OCI-LY1 (cell line): ENCODE measurements around the gene SCGB2A2.

ENCODE experiments used
- H2AFZ ChIP-seq: fragments of 200-600 bp; sonication (generic), shearing (Covaris generic); 2 replicates; pipeline ENCODE4 v1.6.0; 2014; ENCODE audit warnings: antibody characterized with exemption, mild to moderate bottlenecking, low read length
- H3F3A ChIP-seq: fragments of 200-600 bp; sonication (generic), shearing (Covaris generic); 2 replicates; pipeline ENCODE4 v1.6.0; 2014; ENCODE audit warnings: mild to moderate bottlenecking, antibody characterized with exemption, low read length, moderate library complexity; ENCODE audit not compliant: insufficient read depth
- H3K27ac ChIP-seq: fragments of 200-600 bp; sonication (generic); 2 replicates; pipeline ENCODE4 v1.5.1; 2014; ENCODE audit warnings: low read length, mixed run types, mild to moderate bottlenecking, low read depth; ENCODE audit not compliant: poor library complexity, severe bottlenecking
- H3K27me3 ChIP-seq: fragments of 200-600 bp; sonication (generic); 2 replicates; pipeline ENCODE4 v1.6.0; 2014; ENCODE audit warnings: antibody characterized with exemption, mild to moderate bottlenecking, low read length, moderate library complexity; ENCODE audit not compliant: insufficient read depth
- H3K36me3 ChIP-seq: fragments of 200-600 bp; sonication (generic); 2 replicates; pipeline ENCODE4 v1.6.1; 2014; ENCODE audit warnings: mild to moderate bottlenecking, antibody characterized with exemption, low read length, moderate library complexity, mixed read lengths; ENCODE audit not compliant: insufficient read depth
- H3K4me1 ChIP-seq: fragments of 200-600 bp; sonication (generic); 2 replicates; pipeline ENCODE4 v1.5.1; 2014; ENCODE audit warnings: mild to moderate bottlenecking, low read length, moderate library complexity; ENCODE audit not compliant: insufficient read depth, severe bottlenecking
- H3K4me2 ChIP-seq: fragments of 200-600 bp; sonication (generic), shearing (Covaris generic); 2 replicates; pipeline ENCODE4 v1.6.1; 2014; ENCODE audit warnings: low read length
- H3K4me3 ChIP-seq: fragments of 200-600 bp; sonication (generic); 2 replicates; pipeline ENCODE4 v1.5.1; 2014; ENCODE audit warnings: low read length, low read depth, mild to moderate bottlenecking, mixed read lengths; ENCODE audit not compliant: poor library complexity, severe bottlenecking
- H3K79me2 ChIP-seq: fragments of 200-600 bp; shearing (Covaris generic); 2 replicates; pipeline ENCODE4 v1.6.1; 2016; ENCODE audit warnings: mixed run types, low read length, mixed read lengths; ENCODE audit not compliant: insufficient read depth
- H3K9ac ChIP-seq: fragments of 200-600 bp; sonication (generic), shearing (Covaris generic); 2 replicates; pipeline ENCODE4 v1.6.1; 2014; ENCODE audit warnings: mild to moderate bottlenecking, low read length, mixed read lengths
- H3K9me2 ChIP-seq: fragments of 200-600 bp; sonication (generic), shearing (Covaris generic); 2 replicates; pipeline ENCODE4 v1.6.1; 2014; ENCODE audit warnings: low read depth, mild to moderate bottlenecking, low read length, mixed read lengths
- H3K9me3 ChIP-seq: fragments of 200-600 bp; shearing (Covaris generic); 2 replicates; pipeline ENCODE4 v1.6.1; 2014; ENCODE audit warnings: low read length, mixed read lengths
- H4K20me1 ChIP-seq: fragments of 200-600 bp; sonication (generic), shearing (Covaris generic); 2 replicates; pipeline ENCODE4 v1.6.0; 2016; ENCODE audit warnings: mild to moderate bottlenecking, low read length; ENCODE audit not compliant: insufficient read depth
- EZH2 ChIP-seq: fragments of 200-600 bp; sonication (generic), shearing (Covaris generic); IDR thresholded peaks from 2 replicates; pipeline ENCODE4 v1.8.0; 2017; ENCODE audit warnings: borderline replicate concordance, mixed run types, mild to moderate bottlenecking, antibody characterized with exemption, low read length, moderate library complexity, mixed read lengths
- TF ChIP-seq, protein P1 (sequence below): fragments of 200-600 bp; sonication (generic), shearing (Covaris generic); IDR thresholded peaks from 2 replicates; pipeline ENCODE4 v1.5.1; 2017; ENCODE audit warnings: mild to moderate bottlenecking, antibody characterized with exemption, low read length, moderate library complexity, mixed read lengths

Gene SCGB2A2

DNA sequence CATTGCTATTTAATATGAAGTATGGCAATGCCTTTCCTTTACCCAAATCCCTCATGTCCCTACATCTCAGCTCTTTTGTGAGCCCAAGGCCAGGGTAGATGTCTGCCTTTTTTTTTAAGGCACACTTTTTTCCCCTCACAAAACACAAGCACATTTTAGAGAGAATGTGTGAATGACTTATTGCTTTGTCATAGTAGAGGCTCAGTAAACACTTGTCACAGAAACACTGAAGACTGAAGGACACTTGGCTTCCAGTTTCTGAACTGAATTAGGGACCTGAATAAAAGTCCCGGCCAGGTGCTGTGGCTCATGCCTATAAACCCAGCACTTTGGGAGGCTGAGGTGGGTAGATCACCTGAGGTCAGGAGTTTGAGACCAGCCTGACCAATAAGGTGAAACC lies 2.9 kb upstream of the SCGB2A2 start:
- no peak overlapping the region for H3K4me2 ChIP-seq
- no peaks in the 10 kb centered on the region for H3F3A ChIP-seq

DNA sequence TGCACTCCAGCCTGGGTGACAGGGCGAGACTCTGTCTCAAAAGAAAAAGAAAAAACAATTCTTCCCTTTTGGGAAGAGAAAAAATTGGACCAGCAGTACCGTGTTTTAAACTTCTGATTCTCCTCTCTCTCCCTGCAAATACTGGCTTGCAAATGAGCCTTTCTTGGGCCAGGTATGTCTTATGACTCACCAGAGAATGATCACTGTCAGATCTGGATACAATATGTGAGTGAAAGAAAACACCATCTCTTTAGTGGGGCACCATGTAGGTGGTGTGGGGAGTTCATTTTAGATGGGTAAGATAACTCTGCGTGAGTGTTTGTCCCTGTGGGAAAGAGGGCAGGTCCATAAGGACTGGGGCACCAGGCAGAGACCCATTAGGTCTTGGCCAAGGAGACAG lies 2.4 kb upstream of the SCGB2A2 start:
- H3K9me3 ChIP-seq: no peaks in the 10 kb centered on the region
- H3K4me1 ChIP-seq: no peaks in the 10 kb centered on the region
- H3K4me3 ChIP-seq: no peak overlapping the region
- no peaks in the 10 kb centered on the region for H3K36me3 ChIP-seq
- H3K79me2 ChIP-seq: no peaks in the 10 kb centered on the region
- H3K9ac ChIP-seq: no peak overlapping the region
- no peak overlapping the region for H3K4me2 ChIP-seq
- H3F3A ChIP-seq: no peaks in the 10 kb centered on the region
- no peaks in the 10 kb centered on the region for H3K27me3 ChIP-seq
- no peaks in the 10 kb centered on the region for H4K20me1 ChIP-seq
- no peak overlapping the region for H2AFZ ChIP-seq
- no peak overlapping the region for H3K27ac ChIP-seq
- TF ChIP-seq, protein P1, sequence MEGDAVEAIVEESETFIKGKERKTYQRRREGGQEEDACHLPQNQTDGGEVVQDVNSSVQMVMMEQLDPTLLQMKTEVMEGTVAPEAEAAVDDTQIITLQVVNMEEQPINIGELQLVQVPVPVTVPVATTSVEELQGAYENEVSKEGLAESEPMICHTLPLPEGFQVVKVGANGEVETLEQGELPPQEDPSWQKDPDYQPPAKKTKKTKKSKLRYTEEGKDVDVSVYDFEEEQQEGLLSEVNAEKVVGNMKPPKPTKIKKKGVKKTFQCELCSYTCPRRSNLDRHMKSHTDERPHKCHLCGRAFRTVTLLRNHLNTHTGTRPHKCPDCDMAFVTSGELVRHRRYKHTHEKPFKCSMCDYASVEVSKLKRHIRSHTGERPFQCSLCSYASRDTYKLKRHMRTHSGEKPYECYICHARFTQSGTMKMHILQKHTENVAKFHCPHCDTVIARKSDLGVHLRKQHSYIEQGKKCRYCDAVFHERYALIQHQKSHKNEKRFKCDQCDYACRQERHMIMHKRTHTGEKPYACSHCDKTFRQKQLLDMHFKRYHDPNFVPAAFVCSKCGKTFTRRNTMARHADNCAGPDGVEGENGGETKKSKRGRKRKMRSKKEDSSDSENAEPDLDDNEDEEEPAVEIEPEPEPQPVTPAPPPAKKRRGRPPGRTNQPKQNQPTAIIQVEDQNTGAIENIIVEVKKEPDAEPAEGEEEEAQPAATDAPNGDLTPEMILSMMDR: no peak
- TF ChIP-seq EZH2: no peak
- no peaks in the 10 kb centered on the region for H3K9me2 ChIP-seq

More for the DNA sequence above, 2.9 kb upstream of the SCGB2A2 start:
- H3K9me3 ChIP-seq: no peaks in the 10 kb centered on the region
- no peak overlapping the region for H3K27ac ChIP-seq
- H3K4me1 ChIP-seq: no peaks in the 10 kb centered on the region
- H4K20me1 ChIP-seq: no peaks in the 10 kb centered on the region
- H3K27me3 ChIP-seq: no peaks in the 10 kb centered on the region
- TF ChIP-seq, protein P1: no peak
- TF ChIP-seq EZH2: no peak
- no peak overlapping the region for H3K9ac ChIP-seq
- no peaks in the 10 kb centered on the region for H3K9me2 ChIP-seq
- H3K36me3 ChIP-seq: no peaks in the 10 kb centered on the region
- no peak overlapping the region for H2AFZ ChIP-seq
- H3K4me3 ChIP-seq: no peak overlapping the region
- H3K79me2 ChIP-seq: no peaks in the 10 kb centered on the region

DNA sequence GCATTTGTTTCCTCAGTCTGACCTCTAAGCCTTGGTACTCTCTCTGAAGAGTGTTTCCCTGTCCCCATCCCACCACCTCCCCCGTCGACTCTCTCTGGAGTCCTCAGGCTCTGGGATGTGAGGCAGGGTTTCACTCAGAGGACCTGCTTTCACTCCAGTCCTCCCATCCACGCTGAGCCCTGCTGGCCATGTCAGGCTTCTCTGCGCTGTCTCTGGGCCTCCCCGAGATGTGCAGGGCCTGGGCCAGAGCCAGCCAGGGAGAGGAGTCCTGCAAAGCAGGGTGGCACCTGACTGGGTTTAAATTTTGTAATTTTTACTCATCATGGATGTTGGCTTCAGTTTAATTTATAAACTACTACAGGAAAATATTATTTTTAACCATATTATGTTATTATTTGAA lies 3.3 kb downstream of the SCGB2A2 start:
- no peak overlapping the region for H3K9ac ChIP-seq
- no peaks in the 10 kb centered on the region for H3K4me1 ChIP-seq
- TF ChIP-seq, protein P1: no peak
- no peak for TF ChIP-seq EZH2
- no peaks in the 10 kb centered on the region for H3F3A ChIP-seq
- no peak overlapping the region for H3K4me2 ChIP-seq
- H3K36me3 ChIP-seq: no peaks in the 10 kb centered on the region
- H3K27me3 ChIP-seq: no peaks in the 10 kb centered on the region
- H2AFZ ChIP-seq: no peak overlapping the region
- no peak overlapping the region for H3K4me3 ChIP-seq
- no peaks in the 10 kb centered on the region for H3K79me2 ChIP-seq
- no peaks in the 10 kb centered on the region for H3K9me2 ChIP-seq
- H4K20me1 ChIP-seq: no peaks in the 10 kb centered on the region
- no peak overlapping the region for H3K27ac ChIP-seq
- H3K9me3 ChIP-seq: no peaks in the 10 kb centered on the region
